GM23248 (cell line): ENCODE measurements around the gene RHEB. TPM values are rescaled to one million over a fixed set of nuclear protein-coding genes. Genes with fewer than 3 reads are reported as not detected.

Experiments
- DNase-seq: peaks from one replicate; pipeline ENCODE4 v3.0.0-alpha.2; 2015
- H2AFZ ChIP-seq: fragments of 200-600 bp; sonication (generic); 2 replicates; pipeline ENCODE4 v1.6.1; 2016; ENCODE audit warnings: antibody characterized with exemption
- H3F3A ChIP-seq: fragments of 200-600 bp; sonication (generic); 2 replicates; pipeline ENCODE4 v1.6.1; 2016; ENCODE audit warnings: mild to moderate bottlenecking, antibody characterized with exemption, mixed run types; ENCODE audit not compliant: insufficient read depth
- H3K27ac ChIP-seq: fragments of 200-600 bp; sonication (generic); 2 replicates; pipeline ENCODE4 v1.5.1; 2016; ENCODE audit warnings: mild to moderate bottlenecking
- H3K27me3 ChIP-seq: fragments of 200-600 bp; sonication (generic); replicated peaks from 2 replicates; pipeline ENCODE4 v1.6.1; 2016; ENCODE audit warnings: mild to moderate bottlenecking; ENCODE audit not compliant: insufficient read depth
- H3K36me3 ChIP-seq: fragments of 200-600 bp; sonication (generic); 2 replicates; pipeline ENCODE4 v1.6.1; 2016; ENCODE audit warnings: low read depth, mild to moderate bottlenecking
- H3K4me1 ChIP-seq: fragments of 200-600 bp; sonication (generic); 2 replicates; pipeline ENCODE4 v1.6.1; 2016; ENCODE audit warnings: mild to moderate bottlenecking; ENCODE audit not compliant: insufficient read depth
- H3K4me2 ChIP-seq: fragments of 200-600 bp; sonication (generic); one replicate; pipeline ENCODE4 v1.6.1; 2016; ENCODE audit warnings: mild to moderate bottlenecking; ENCODE audit not compliant: unreplicated experiment
- H3K4me3 ChIP-seq: fragments of 200-600 bp; sonication (generic); 2 replicates; pipeline ENCODE4 v1.5.1; 2016; ENCODE audit warnings: mild to moderate bottlenecking
- H3K79me2 ChIP-seq: fragments of 200-600 bp; sonication (generic); 2 replicates; pipeline ENCODE4 v1.6.1; 2016; ENCODE audit warnings: mild to moderate bottlenecking; ENCODE audit not compliant: insufficient read depth
- H3K9ac ChIP-seq: fragments of 200-600 bp; sonication (generic); 2 replicates; pipeline ENCODE4 v1.6.1; 2016; ENCODE audit warnings: mild to moderate bottlenecking
- H3K9me2 ChIP-seq: fragments of 200-600 bp; sonication (generic); 2 replicates; pipeline ENCODE4 v1.6.1; 2016; ENCODE audit warnings: mixed run types, mild to moderate bottlenecking, moderate library complexity; ENCODE audit not compliant: insufficient read depth
- H3K9me3 ChIP-seq: fragments of 200-600 bp; sonication (generic); one replicate; pipeline ENCODE4 v1.6.1; 2017; ENCODE audit warnings: low read depth
- H4K20me1 ChIP-seq: fragments of 200-600 bp; sonication (generic); 2 replicates; pipeline ENCODE4 v1.6.0; 2016; ENCODE audit not compliant: insufficient read depth
- EZH2 ChIP-seq: fragments of 200-600 bp; sonication (generic); IDR thresholded peaks from 2 replicates; pipeline ENCODE4 v1.6.1; 2018; ENCODE audit warnings: antibody characterized with exemption, mild to moderate bottlenecking; ENCODE audit not compliant: insufficient read depth, poor library complexity, severe bottlenecking
- EZH2phosphoT487 ChIP-seq: fragments of 200-600 bp; sonication (generic); IDR thresholded peaks from 2 replicates; pipeline ENCODE4 v1.6.1; 2018; ENCODE audit warnings: antibody characterized with exemption, moderate library complexity, mild to moderate bottlenecking, low read depth; ENCODE audit not compliant: insufficient read depth
- WGBS, 2 experiments: methylation state at CpG; one replicate each; pipeline ENCODE4 v1.1.6; 2015 to 2017; ENCODE audit warnings: low lambda C conversion rate in 2 of 2, low coverage in 1 of 2; ENCODE audit errors: missing lambda C conversion rate in 2 of 2; 5-methylcytosine and 5-hydroxymethylcytosine counted together
- in situ Hi-C: fragments of 300-500 bp; cut with MboI; formaldehyde crosslinking; loops from 2 replicates; pipeline ENCODE4 v1.15.0; 2020
- polyA plus RNA-seq: library from polyadenylated mRNA; unstranded; fragments of >200 nt; fragmentation: Nextera tagmentation; extraction: Ambion mirVana; gene quantifications from 2 replicates; pipeline ENCODE4 v1.2.1, GENCODE V29; 2016
- total RNA-seq: library from RNA; depleted of rRNA; stranded (reverse); fragments of >200 nt; shearing (Covaris generic); gene quantifications from 2 replicates; pipeline ENCODE4 v1.2.3, GENCODE V29; 2014

RHEB gene
- total and polyA plus RNA-seq, 2 experiments from 2014 or later: 86.4 to 235 TPM

GRCh38 chr7:151552352-151553028, 32.8 kb upstream of the RHEB start:
- in situ Hi-C loops: no loop called here
- TF ChIP-seq EZH2: no peak
- TF ChIP-seq EZH2phosphoT487: no peak
- Histone ChIP-seq H3K4me3 (no peak overlapping the region), H3K4me2 (no peak overlapping the region), H3K36me3 (peaks cover 3% of the 10 kb centered on the region; the same call in 1 of the 2 replicates), H3K9me2 (no peaks in the 10 kb centered on the region), H3K9ac (no peak overlapping the region), H3K4me1 (no peaks in the 10 kb centered on the region), H2AFZ (no peak overlapping the region), H3K27ac (no peak overlapping the region), H3K79me2 (no peaks in the 10 kb centered on the region), H4K20me1 (no peaks in the 10 kb centered on the region), H3F3A (no peaks in the 10 kb centered on the region), H3K27me3 (peaks cover 10% of the 10 kb centered on the region), H3K9me3 (no peaks in the 10 kb centered on the region)
- WGBS, 2 experiments: 20 to 27% methylated on average over 10 of the region's 10 CpGs
- DNase-seq: no peak

- Histone ChIP-seq H3K36me3 (peaks cover 3% of the 10 kb centered on the region; the same call in 1 of the 2 replicates), H3K4me2 (no peak overlapping the region), H2AFZ (no peak overlapping the region), H3K4me3 (no peak overlapping the region), H3K9ac (no peak overlapping the region), H3K9me2 (no peaks in the 10 kb centered on the region), H3K79me2 (no peaks in the 10 kb centered on the region), H3K27ac (no peak overlapping the region), H3K27me3 (peaks cover 15% of the 10 kb centered on the region), H3K4me1 (no peaks in the 10 kb centered on the region), H3K9me3 (no peaks in the 10 kb centered on the region), H4K20me1 (no peaks in the 10 kb centered on the region), H3F3A (no peaks in the 10 kb centered on the region)
- in situ Hi-C loops: no loop called here
- WGBS, 2 experiments: 70 to 73% methylated on average over 7 of the region's 7 CpGs
- no peak for DNase-seq
- TF ChIP-seq EZH2phosphoT487: no peak
- TF ChIP-seq EZH2: no peak
Observed at GRCh38 chr7:151551820-151552219, 32.1 kb upstream of the RHEB start.

GRCh38 chr7:151550656-151551286, 31.1 kb upstream of the RHEB start:
- TF ChIP-seq EZH2 (no peak), EZH2phosphoT487 (no peak)
- no peaks in the 10 kb centered on the region for H3K9me2 ChIP-seq
- in situ Hi-C loops: no loop called here
- no peak overlapping the region for H3K27ac ChIP-seq
- no peaks in the 10 kb centered on the region for H3F3A ChIP-seq
- no peaks in the 10 kb centered on the region for H3K36me3 ChIP-seq
- H3K4me2 ChIP-seq: no peak overlapping the region
- H3K79me2 ChIP-seq: no peaks in the 10 kb centered on the region
- no peak overlapping the region for H3K9ac ChIP-seq
- no peaks in the 10 kb centered on the region for H3K9me3 ChIP-seq
- DNase-seq: peak; percentile 49
- no peaks in the 10 kb centered on the region for H3K4me1 ChIP-seq
- no peaks in the 10 kb centered on the region for H4K20me1 ChIP-seq
- peaks cover 26% of the 10 kb centered on the region for H3K27me3 ChIP-seq
- WGBS, 2 experiments: 59 to 60% methylated on average over 3 of the region's 3 CpGs
- no peak overlapping the region for H2AFZ ChIP-seq
- no peak overlapping the region for H3K4me3 ChIP-seq

GRCh38 chr7:151549644-151550043, 29.9 kb upstream of the RHEB start:
- Histone ChIP-seq H3K27me3 (peaks cover 31% of the 10 kb centered on the region), H3K27ac (no peak overlapping the region), H3K79me2 (no peaks in the 10 kb centered on the region), H3K4me3 (no peak overlapping the region), H3K4me1 (no peaks in the 10 kb centered on the region), H3K36me3 (no peaks in the 10 kb centered on the region), H3K4me2 (no peak overlapping the region), H3K9ac (no peak overlapping the region), H3K9me2 (no peaks in the 10 kb centered on the region), H4K20me1 (no peaks in the 10 kb centered on the region), H3F3A (no peaks in the 10 kb centered on the region), H3K9me3 (no peaks in the 10 kb centered on the region), H2AFZ (no peak overlapping the region)
- TF ChIP-seq EZH2 (no peak), EZH2phosphoT487 (no peak)
- no peak for DNase-seq
- in situ Hi-C loops: no loop called here
- 93 to 96% methylated on average over 6 of the region's 6 CpGs for WGBS, 2 experiments
